Measurements from ENCODE around the gene ERMAP. TPM values are rescaled to one million over a fixed set of nuclear protein-coding genes. Genes with fewer than 3 reads are reported as not detected.

Gene ERMAP
- total RNA-seq, 1 donor, result 21.7 TPM

- H3K4me1 ChIP-seq (ENCODE audit: insufficient read depth, low read length), result no peaks in the 10 kb centered on the region
- peaks cover 8% of the 10 kb centered on the region for H4K20me1 ChIP-seq (ENCODE audit: insufficient read depth, low read length)
- no peak overlapping the region for H3K4me2 ChIP-seq (ENCODE audit: insufficient read depth, low read length)
- H3K79me2 ChIP-seq (ENCODE audit: insufficient read depth, low read length), result peaks cover 3% of the 10 kb centered on the region
- H3K27ac ChIP-seq (ENCODE audit: low read depth, low read length), result no peak overlapping the region
- DNase-seq (ENCODE audit: insufficient read length, low spot score, missing footprints), result peak; percentile 89
- H3K27me3 ChIP-seq (ENCODE audit: insufficient read depth, low read length), result no peaks in the 10 kb centered on the region
- TF ChIP-seq CTCF (IDR thresholded peaks at IDR 0.05; ENCODE audit: extremely low read depth, low read depth, low read length), result peak; percentile 72
- no peak overlapping the region for H3K4me3 ChIP-seq (ENCODE audit: insufficient read depth, low read length)
- H3K36me3 ChIP-seq (ENCODE audit: insufficient read depth, low read length), result peaks cover 43% of the 10 kb centered on the region
- H3K9me3 ChIP-seq (ENCODE audit: low read depth, low read length), result no peaks in the 10 kb centered on the region
- no peak overlapping the region for H2AFZ ChIP-seq (ENCODE audit: low read length)
Measured at GRCh38 chr1:42777852-42778251, 39.1 kb upstream of the ERMAP start.

GRCh38 chr1:42779725-42780124 lies 37.2 kb upstream of the ERMAP start:
- no peak overlapping the region for H2AFZ ChIP-seq (ENCODE audit: low read length)
- no peak overlapping the region for H3K27ac ChIP-seq (ENCODE audit: low read depth, low read length)
- peaks cover 8% of the 10 kb centered on the region for H4K20me1 ChIP-seq (ENCODE audit: insufficient read depth, low read length)
- no peaks in the 10 kb centered on the region for H3K27me3 ChIP-seq (ENCODE audit: insufficient read depth, low read length)
- no peak for TF ChIP-seq CTCF (IDR thresholded peaks at IDR 0.05; ENCODE audit: extremely low read depth, low read depth, low read length)
- DNase-seq (ENCODE audit: insufficient read length, low spot score, missing footprints), result no peak
- H3K36me3 ChIP-seq (ENCODE audit: insufficient read depth, low read length), result peaks cover 37% of the 10 kb centered on the region
- no peaks in the 10 kb centered on the region for H3K4me1 ChIP-seq (ENCODE audit: insufficient read depth, low read length)
- H3K9me3 ChIP-seq (ENCODE audit: low read depth, low read length), result no peaks in the 10 kb centered on the region
- no peak overlapping the region for H3K4me2 ChIP-seq (ENCODE audit: insufficient read depth, low read length)
- H3K79me2 ChIP-seq (ENCODE audit: insufficient read depth, low read length), result no peaks in the 10 kb centered on the region
- no peak overlapping the region for H3K4me3 ChIP-seq (ENCODE audit: insufficient read depth, low read length)

- Histone ChIP-seq H3K9me3 (ENCODE audit: low read depth, low read length) (no peaks in the 10 kb centered on the region), H3K4me2 (ENCODE audit: insufficient read depth, low read length) (no peak overlapping the region), H3K4me1 (ENCODE audit: insufficient read depth, low read length) (no peaks in the 10 kb centered on the region), H3K27ac (ENCODE audit: low read depth, low read length) (no peak overlapping the region), H3K79me2 (ENCODE audit: insufficient read depth, low read length) (no peaks in the 10 kb centered on the region), H3K4me3 (ENCODE audit: insufficient read depth, low read length) (no peak overlapping the region), H3K36me3 (ENCODE audit: insufficient read depth, low read length) (peaks cover 32% of the 10 kb centered on the region), H3K27me3 (ENCODE audit: insufficient read depth, low read length) (no peaks in the 10 kb centered on the region), H4K20me1 (ENCODE audit: insufficient read depth, low read length) (peaks cover 6% of the 10 kb centered on the region), H2AFZ (ENCODE audit: low read length) (no peak overlapping the region)
- TF ChIP-seq CTCF (IDR thresholded peaks at IDR 0.05; ENCODE audit: extremely low read depth, low read depth, low read length), result no peak
- DNase-seq (ENCODE audit: insufficient read length, low spot score, missing footprints), result no peak
Measured at GRCh38 chr1:42780176-42780575, 36.7 kb upstream of the ERMAP start.

- Histone ChIP-seq H2AFZ (ENCODE audit: low read length) (no peak overlapping the region), H3K27ac (ENCODE audit: low read depth, low read length) (no peak overlapping the region), H3K4me1 (ENCODE audit: insufficient read depth, low read length) (peaks cover 5% of the 10 kb centered on the region), H4K20me1 (ENCODE audit: insufficient read depth, low read length) (no peaks in the 10 kb centered on the region), H3K4me3 (ENCODE audit: insufficient read depth, low read length) (no peak overlapping the region), H3K36me3 (ENCODE audit: insufficient read depth, low read length) (peaks cover 13% of the 10 kb centered on the region), H3K9me3 (ENCODE audit: low read depth, low read length) (no peaks in the 10 kb centered on the region), H3K27me3 (ENCODE audit: insufficient read depth, low read length) (no peaks in the 10 kb centered on the region), H3K4me2 (ENCODE audit: insufficient read depth, low read length) (no peak overlapping the region), H3K79me2 (ENCODE audit: insufficient read depth, low read length) (no peaks in the 10 kb centered on the region)
- DNase-seq (ENCODE audit: insufficient read length, low spot score, missing footprints), result no peak
- TF ChIP-seq CTCF (IDR thresholded peaks at IDR 0.05; ENCODE audit: extremely low read depth, low read depth, low read length), result no peak
Measured at GRCh38 chr1:42783092-42783491, 33.8 kb upstream of the ERMAP start.

Measured in osteoblast (primary cell).